Transverse colon (tissue), 4 donors: ENCODE data around the gene ANKS1A. TPM values are rescaled to one million over a fixed set of nuclear protein-coding genes. Genes with fewer than 3 reads are reported as not detected.

Source experiments
- DNase-seq: peaks from one replicate; pipeline ENCODE4 v3.0.0-alpha.2; 2019
- H3K27ac ChIP-seq, 4 donors: fragments of 200-600 bp; sonication (generic); 2 replicates each; pipeline ENCODE4 v1.5.1; 2016 to 2018; ENCODE audit warnings: inconsistent platforms in 4 of 4
- H3K27me3 ChIP-seq: fragments of 200-600 bp; sonication (generic); 2 replicates; pipeline ENCODE4 v1.5.1; 2017; ENCODE audit warnings: inconsistent platforms
- H3K36me3 ChIP-seq, 4 donors: fragments of 200-600 bp; sonication (generic); 2 replicates each; pipeline ENCODE4 v1.5.1; 2017 to 2019; ENCODE audit warnings: inconsistent platforms in 4 of 4
- H3K4me1 ChIP-seq, 4 donors: fragments of 200-600 bp; sonication (generic); 2 replicates each; pipeline ENCODE4 v1.5.1; 2017 to 2020; ENCODE audit warnings: inconsistent platforms in 4 of 4
- H3K4me3 ChIP-seq, 4 donors: fragments of 200-600 bp; sonication (generic); 1 replicate in 1 of 4; 2 replicates in 3 of 4; pipeline versions ENCODE4 v1.5.1 to v1.6.1; 2017 to 2019; ENCODE audit warnings: inconsistent platforms in 4 of 4
- H3K9me3 ChIP-seq, 2 donors: fragments of 200-600 bp; sonication (generic); 2 replicates each; pipeline ENCODE4 v1.5.1; 2017 to 2019; ENCODE audit warnings: inconsistent platforms in 2 of 2
- EP300 ChIP-seq: sonication (generic); formaldehyde crosslinking; IDR thresholded peaks from one replicate; pipeline ENCODE4 v1.6.1; 2017; ENCODE audit warnings: antibody characterized with exemption, low read depth
- POLR2A ChIP-seq: fragments of 450-650 bp; IDR thresholded peaks from one replicate; pipeline ENCODE4 v1.6.1; 2016; ENCODE audit warnings: antibody characterized with exemption, mild to moderate bottlenecking, moderate library complexity
- POLR2AphosphoS5 ChIP-seq, 3 donors: sonication (generic); formaldehyde crosslinking; IDR thresholded peaks; one replicate each; pipeline ENCODE4 v1.6.1; 2016; ENCODE audit warnings: antibody characterized with exemption in 3 of 3
- WGBS, 2 donors: methylation state at CpG; one replicate each; pipeline ENCODE4 v1.1.5; 2018; ENCODE audit warnings: low coverage in 1 of 2; 5-methylcytosine and 5-hydroxymethylcytosine counted together
- in situ Hi-C, 4 donors: fragments of 200-750 bp; cut with MboI; loops; one replicate each; pipeline versions ENCODE4 v1.15.0 to v1.15.1; 2017; ENCODE audit warnings: low sequenced_read_pairs in 3 of 4, low pct_ligation_motif_present in 1 of 4, low pct_unique_long_range_greater_than_20kb in 1 of 4
- intact Hi-C: fragments of 100-400 bp; cut with DNase I; formaldehyde crosslinking; loops from one replicate; pipeline ENCODE4 v1.15.1; 2023; ENCODE audit warnings: low total_unique reads
- total RNA-seq, 4 donors: library from RNA; depleted of rRNA; stranded (reverse); fragments of >200 nt; gene quantifications; one replicate each; pipeline ENCODE4 v1.1.0, GENCODE V29; 2016
- TF ChIP-seq, protein P1 (sequence below), 5 experiments: fragments of 200-600 bp in 3 of 5; fragments of 450-650 bp in 2 of 5; sonication (generic) in 3 of 5; IDR thresholded peaks; 1 replicate in 2 of 5; 2 replicates in 3 of 5; pipeline ENCODE4 v1.5.1; 2016 to 2017; ENCODE audit warnings: antibody characterized with exemption in 5 of 5, inconsistent platforms in 3 of 5, mild to moderate bottlenecking in 2 of 5, moderate library complexity in 1 of 5

ANKS1A gene
- total RNA-seq, 4 donors from 2014 or later = 37.5 to 44.0 (median 38.9) TPM

DNA sequence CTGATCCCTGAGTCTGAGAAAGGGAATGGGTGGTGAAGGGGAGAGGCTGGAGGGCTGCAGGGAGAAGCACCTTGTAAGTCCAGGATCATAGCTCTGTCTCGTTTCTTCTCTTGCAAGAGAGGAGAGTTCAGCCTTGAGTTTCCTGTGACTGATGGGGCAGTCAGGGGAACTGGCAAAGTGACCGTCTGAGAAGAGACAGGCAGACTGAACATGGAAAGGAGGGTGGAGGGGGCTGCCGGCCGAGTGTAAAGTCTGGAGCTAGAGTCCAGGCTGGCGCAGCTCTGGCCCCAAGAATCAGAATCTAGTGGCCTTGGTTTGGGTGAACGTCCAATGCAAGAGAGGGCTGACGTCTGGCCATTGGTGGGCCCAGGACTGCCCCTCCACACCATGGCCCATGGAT, 179.6 kb downstream of the ANKS1A start:
- TF ChIP-seq, protein P1, sequence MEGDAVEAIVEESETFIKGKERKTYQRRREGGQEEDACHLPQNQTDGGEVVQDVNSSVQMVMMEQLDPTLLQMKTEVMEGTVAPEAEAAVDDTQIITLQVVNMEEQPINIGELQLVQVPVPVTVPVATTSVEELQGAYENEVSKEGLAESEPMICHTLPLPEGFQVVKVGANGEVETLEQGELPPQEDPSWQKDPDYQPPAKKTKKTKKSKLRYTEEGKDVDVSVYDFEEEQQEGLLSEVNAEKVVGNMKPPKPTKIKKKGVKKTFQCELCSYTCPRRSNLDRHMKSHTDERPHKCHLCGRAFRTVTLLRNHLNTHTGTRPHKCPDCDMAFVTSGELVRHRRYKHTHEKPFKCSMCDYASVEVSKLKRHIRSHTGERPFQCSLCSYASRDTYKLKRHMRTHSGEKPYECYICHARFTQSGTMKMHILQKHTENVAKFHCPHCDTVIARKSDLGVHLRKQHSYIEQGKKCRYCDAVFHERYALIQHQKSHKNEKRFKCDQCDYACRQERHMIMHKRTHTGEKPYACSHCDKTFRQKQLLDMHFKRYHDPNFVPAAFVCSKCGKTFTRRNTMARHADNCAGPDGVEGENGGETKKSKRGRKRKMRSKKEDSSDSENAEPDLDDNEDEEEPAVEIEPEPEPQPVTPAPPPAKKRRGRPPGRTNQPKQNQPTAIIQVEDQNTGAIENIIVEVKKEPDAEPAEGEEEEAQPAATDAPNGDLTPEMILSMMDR (IDR thresholded peaks at IDR 0.05) = no peak
- TF ChIP-seq POLR2AphosphoS5 (IDR thresholded peaks at IDR 0.05) = no peak
- no peak for TF ChIP-seq EP300
- no peak for TF ChIP-seq POLR2A
- in situ Hi-C loops (no loop called here), intact Hi-C loops (no loop called here)
- no peaks in the 10 kb centered on the region for H3K9me3 ChIP-seq
- H3K4me1 ChIP-seq = peaks cover 0 to 5% (median 2%) of the 10 kb centered on the region in 4 donors
- no peak for DNase-seq
- H3K4me3 ChIP-seq = no peak overlapping the region
- H3K27ac ChIP-seq = peak overlapping the region in 2 of 4 donors; percentile 0 to 17
- H3K27me3 ChIP-seq = no peaks in the 10 kb centered on the region
- peaks cover 0 to 6% (median 0%) of the 10 kb centered on the region in 4 donors for H3K36me3 ChIP-seq
- WGBS, 2 donors = 83% methylated on average over 7 of the region's 7 CpGs; no CpG with 5 or more reads in 1 of the 2 donors

DNA sequence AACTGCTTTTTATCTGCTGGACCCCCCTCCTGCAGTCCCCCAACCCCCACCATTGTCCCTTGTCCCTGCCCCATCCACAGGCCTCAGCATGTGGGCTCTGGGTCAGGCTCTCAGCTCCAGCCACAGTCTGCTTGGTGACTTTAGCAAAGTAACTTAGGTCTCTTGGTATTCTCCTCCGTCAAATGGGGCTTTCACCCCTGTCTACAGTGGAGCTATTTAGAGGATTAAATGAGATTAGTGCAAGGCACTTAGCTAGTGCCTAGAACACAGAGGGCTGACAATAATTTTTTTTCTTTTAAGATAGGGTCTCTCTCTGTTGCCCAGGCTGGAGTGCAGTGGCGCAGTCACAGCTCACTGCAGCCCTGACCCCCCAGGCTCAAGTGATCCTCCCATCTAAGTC, 180.2 kb downstream of the ANKS1A start:
- H3K4me1 ChIP-seq = peaks cover 0 to 5% (median 2%) of the 10 kb centered on the region in 4 donors
- H3K4me3 ChIP-seq = no peak overlapping the region
- no peaks in the 10 kb centered on the region for H3K9me3 ChIP-seq
- in situ Hi-C loops = no loop called here
- no peak for DNase-seq
- no peaks in the 10 kb centered on the region for H3K27me3 ChIP-seq
- H3K27ac ChIP-seq = peak overlapping the region in 1 of 4 donors; percentile 17
- H3K36me3 ChIP-seq = peaks cover 0 to 10% (median 0%) of the 10 kb centered on the region in 4 donors
- intact Hi-C loops = no loop called here
- TF ChIP-seq POLR2AphosphoS5 (IDR thresholded peaks at IDR 0.05) (no peak), POLR2A (no peak), EP300 (no peak)
- TF ChIP-seq, protein P1 (IDR thresholded peaks at IDR 0.05) = no peak
- WGBS, 2 donors = 90 to 94% methylated on average over 2 of the region's 2 CpGs

DNA sequence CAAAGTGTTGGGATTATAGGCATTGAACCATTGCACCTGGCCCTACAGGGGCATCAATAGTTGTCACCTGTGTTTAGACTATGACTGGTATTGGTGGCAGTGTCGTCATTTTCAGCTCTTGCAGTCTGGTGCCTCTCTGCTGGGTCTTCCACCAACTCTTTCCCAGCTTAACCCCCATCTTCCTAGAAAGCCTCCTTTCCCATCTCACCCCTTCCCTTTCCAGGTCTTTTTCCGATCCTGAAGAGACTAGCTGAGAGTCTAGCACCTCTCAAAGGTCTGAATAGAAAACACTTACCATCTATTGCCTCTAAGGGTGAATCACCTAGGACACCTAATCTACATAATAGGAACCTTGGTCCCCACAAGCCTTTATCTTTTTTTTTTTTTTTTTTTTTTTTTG, 181.1 kb downstream of the ANKS1A start:
- no peak overlapping the region for H3K27ac ChIP-seq
- peaks cover 0 to 4% (median 0%) of the 10 kb centered on the region in 4 donors for H3K4me1 ChIP-seq
- H3K36me3 ChIP-seq = peaks cover 0 to 10% (median 2%) of the 10 kb centered on the region in 4 donors
- intact Hi-C loops = no loop called here
- H3K9me3 ChIP-seq = no peaks in the 10 kb centered on the region
- H3K4me3 ChIP-seq = no peak overlapping the region
- 90 to 100% methylated on average over 1 to 2 of the region's 2 CpGs for WGBS, 2 donors
- no peak for DNase-seq
- no peaks in the 10 kb centered on the region for H3K27me3 ChIP-seq
- TF ChIP-seq EP300 (no peak), POLR2A (no peak), POLR2AphosphoS5 (IDR thresholded peaks at IDR 0.05) (no peak)
- TF ChIP-seq, protein P1 (IDR thresholded peaks at IDR 0.05) = no peak
- in situ Hi-C loops = no loop called here

DNA sequence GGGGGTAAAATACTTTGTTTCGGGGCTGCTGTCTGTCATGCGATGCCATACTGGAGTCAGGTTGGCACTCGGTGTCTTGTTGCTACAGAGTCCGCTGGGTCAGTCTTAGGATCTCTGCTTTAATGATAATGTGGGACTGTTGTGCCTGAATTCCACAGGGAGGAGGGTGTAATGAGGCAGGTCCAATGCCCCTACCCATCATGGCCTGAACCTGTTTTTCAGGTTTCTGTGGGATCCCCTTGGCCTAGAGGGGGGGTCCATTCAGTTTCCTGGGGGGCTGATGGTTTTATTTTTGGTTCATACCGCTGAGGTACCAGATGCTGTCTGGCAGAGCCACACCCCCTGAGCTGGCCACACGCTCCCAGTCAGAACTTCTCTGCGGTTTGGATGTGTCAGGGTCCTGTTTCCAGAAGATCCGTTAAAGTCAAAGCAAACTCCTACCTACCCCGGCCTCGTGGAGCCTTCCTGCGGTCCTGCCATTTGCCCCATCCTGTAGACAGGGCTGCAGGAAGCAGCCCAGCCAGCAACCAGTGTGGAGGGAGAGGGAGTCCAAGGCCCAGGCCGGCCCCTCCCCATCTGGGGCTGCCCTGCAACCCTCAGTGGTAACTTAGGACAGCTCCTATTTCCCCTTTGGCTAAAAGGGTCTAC, 182.4 kb downstream of the ANKS1A start:
- DNase-seq = no peak
- WGBS, 2 donors = 90% methylated on average over 3 to 12 of the region's 12 CpGs
- H3K9me3 ChIP-seq = no peaks in the 10 kb centered on the region
- no peak overlapping the region for H3K4me3 ChIP-seq
- in situ Hi-C loops = no loop called here
- H3K36me3 ChIP-seq = peaks cover 0 to 10% (median 2%) of the 10 kb centered on the region in 4 donors
- H3K4me1 ChIP-seq = peaks cover 0 to 4% (median 0%) of the 10 kb centered on the region in 4 donors
- H3K27me3 ChIP-seq = no peaks in the 10 kb centered on the region
- H3K27ac ChIP-seq = no peak overlapping the region
- intact Hi-C loops = no loop called here
- TF ChIP-seq EP300 (no peak), POLR2A (no peak)
- TF ChIP-seq, protein P1 (IDR thresholded peaks at IDR 0.05) = no peak
